ENCODE data around the gene ATP5ME.

The ATP5ME gene

DNA sequence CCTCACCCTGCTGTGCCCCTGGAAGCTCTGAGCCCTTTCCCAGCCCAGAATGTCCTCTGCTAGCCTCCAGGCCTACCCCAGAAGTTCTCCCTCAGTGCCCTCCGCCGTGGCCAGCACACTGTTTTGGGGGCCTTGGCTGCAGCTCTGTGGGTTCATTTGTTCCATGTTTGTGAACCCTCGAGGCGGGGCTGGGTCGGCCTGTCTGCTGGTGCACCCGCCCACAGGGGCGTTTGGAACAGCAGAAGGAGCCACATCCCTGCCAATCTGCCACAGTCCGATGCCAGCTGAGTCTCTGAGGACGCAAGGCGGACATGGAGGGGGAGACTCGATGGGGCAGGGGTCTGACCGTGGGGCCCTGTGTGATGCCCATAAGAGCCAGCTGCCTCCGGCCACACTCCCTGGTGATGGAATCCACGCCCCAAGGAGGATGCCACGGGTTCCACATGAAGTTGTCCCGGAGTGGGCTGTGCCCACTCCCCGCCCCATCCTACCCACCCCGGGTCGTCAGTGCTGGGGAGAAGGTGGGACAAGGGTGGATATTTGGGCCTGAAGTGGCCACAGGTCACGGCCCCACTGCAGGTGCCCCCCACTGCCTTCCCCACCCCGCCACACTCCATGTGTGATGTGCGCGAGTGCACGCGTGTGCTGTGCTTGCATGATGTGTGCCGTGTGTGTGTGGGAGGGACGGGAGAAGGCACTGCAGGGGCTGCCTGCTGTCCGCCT is 7.1 kb downstream of the ATP5ME start:
- no peak for DNase-seq (ENCODE audit: low read depth)

DNA sequence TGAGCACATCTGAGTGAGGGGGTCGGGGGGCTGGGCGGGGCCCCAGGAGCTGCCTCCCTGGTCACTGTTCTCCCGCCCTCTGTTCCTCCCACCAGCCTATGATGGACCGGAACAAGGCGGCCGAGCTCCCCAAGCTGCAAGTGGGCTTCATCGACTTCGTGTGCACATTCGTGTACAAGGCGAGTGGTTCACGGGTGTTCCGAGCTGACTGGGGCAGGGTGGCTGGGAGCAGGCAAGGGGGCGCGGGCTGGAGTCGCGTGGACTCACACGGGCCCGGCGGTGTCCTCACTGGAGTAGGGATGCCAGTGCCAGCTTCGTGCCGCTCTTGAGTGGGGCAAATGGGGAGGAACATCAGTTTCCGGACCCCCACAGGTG is 7.7 kb downstream of the ATP5ME start:
- no peak for DNase-seq (ENCODE audit: low read depth)

- no peak for DNase-seq (ENCODE audit: low read depth)
Measured at GRCh38 chr4:665751-666435, 8.2 kb downstream of the ATP5ME start.

- DNase-seq (ENCODE audit: low read depth): no peak
Measured at GRCh38 chr4:665381-665750, 8.7 kb downstream of the ATP5ME start.

- no peak for DNase-seq (ENCODE audit: low read depth)
Measured at GRCh38 chr4:664713-665231, 9.3 kb downstream of the ATP5ME start.

- DNase-seq (ENCODE audit: low read depth): peak; percentile 70
Measured at GRCh38 chr4:663438-664428, 10.3 kb downstream of the ATP5ME start.

- no peak for DNase-seq (ENCODE audit: low read depth)
Measured at GRCh38 chr4:663046-663437, 11.0 kb downstream of the ATP5ME start.

DNA sequence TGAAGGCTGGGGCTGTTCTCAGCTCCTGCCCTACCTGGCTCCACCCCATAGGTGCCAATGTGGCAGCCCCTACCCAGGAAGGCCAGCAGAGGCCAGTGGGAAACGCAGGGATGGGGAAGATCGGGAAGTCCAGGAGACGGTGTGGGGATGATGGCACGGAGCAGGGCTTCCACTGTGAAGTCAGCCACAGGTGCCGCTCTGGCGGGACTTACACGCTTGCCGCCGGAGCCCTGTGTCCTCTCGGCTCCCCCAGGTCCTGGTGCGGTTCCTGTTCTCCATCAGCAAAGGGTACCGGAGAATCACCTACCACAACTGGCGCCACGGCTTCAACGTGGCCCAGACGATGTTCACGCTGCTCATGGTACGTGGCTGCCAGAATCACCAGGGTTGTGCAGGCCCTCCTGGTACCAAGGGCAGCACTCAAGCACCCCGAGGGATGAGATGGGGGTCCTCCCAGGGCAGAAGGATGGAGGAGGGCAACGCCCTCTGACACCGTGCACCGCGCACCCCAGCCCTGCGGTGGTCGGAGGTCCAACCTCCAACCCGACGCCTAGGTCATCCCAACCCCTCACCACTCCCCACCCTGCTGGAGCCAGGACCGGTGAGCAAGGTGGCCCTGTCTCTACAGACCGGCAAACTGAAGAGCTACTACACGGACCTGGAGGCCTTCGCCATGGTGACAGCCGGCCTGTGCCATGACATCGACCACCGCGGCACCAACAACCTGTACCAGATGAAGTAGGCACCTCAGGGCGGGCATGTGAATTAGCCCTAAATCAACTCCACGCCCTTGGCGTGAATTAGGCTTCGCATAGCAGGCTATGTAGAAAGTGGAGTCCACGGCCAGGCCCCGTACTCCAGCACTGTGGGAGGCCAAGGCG is 12.0 kb downstream of the ATP5ME start:
- DNase-seq (ENCODE audit: low read depth): no peak

GRCh38 chr4:661231-661630 is 12.8 kb downstream of the ATP5ME start:
- no peak for DNase-seq (ENCODE audit: low read depth)

GRCh38 chr4:660401-660800 is 13.7 kb downstream of the ATP5ME start:
- no peak for DNase-seq (ENCODE audit: low read depth)

DNA sequence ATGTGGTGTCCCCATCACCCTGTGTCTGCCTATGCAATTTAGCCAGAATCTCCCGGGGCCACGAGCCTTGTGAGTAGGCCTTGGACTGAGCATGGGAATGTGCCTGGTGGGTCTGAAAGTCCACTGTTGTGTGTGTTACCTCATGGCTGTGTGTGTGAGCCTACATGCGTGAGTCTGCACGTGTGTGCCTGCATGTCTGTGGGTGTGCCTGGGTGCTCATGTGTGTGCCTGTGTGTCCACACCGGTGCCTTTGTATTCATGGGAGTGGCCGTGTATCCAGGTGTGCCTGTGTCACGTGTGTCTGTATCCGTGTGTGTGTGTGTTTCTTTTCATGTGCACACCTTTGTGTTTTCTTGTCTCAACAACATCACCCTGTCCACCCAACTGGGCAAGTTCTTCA is 14.2 kb downstream of the ATP5ME start:
- no peak for DNase-seq (ENCODE audit: low read depth)

- no peak for DNase-seq (ENCODE audit: low read depth)
Measured at GRCh38 chr4:658681-659667, 15.1 kb downstream of the ATP5ME start.

DNA sequence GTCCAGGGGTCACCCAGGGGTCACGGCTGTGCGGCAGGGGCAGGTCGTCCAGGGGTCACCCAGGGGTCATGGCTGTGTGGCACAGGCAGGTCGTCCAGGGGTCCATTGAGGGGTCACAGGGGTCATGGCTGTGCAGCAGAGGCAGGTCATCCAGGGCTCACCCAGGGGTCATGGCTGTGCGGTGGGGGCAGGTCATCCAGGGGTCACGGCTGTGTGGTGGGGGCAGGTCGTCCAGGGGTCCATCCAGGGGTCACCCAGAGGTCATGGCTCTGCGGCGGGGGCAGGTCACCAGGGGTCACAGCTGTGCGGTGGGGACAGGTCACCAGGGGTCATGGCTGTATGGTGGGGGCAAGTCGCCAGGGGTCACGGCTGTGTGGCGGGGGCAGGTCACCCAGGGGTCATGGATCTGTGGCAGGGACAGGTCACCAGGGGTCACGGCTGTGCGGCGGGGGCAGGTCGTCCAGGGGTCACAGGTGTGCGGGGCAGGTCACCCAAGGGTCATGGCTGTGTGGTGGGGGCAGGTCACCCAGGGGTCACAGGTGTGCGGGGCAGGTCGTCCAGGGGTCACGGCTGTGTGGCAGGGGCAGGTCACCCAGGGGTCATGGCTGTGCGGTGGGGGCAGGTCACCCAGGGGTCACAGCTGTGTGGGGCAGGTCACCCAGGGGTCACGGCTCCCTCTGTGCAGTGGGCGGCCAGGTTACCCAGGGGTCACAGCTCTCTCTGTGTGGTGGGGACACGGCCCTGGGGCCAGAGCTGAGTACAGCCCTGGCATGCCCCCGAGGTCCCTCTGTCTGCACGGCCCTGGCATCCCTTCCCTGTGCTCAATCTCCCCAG is 16.0 kb downstream of the ATP5ME start:
- DNase-seq (ENCODE audit: low read depth): no peak

- no peak for DNase-seq (ENCODE audit: low read depth)
Measured at GRCh38 chr4:657338-657833, 16.7 kb downstream of the ATP5ME start.

- no peak for DNase-seq (ENCODE audit: low read depth)
Measured at GRCh38 chr4:656436-657337, 17.4 kb downstream of the ATP5ME start.

GRCh38 chr4:655464-656151 is 18.5 kb downstream of the ATP5ME start:
- no peak for DNase-seq (ENCODE audit: low read depth)

DNA sequence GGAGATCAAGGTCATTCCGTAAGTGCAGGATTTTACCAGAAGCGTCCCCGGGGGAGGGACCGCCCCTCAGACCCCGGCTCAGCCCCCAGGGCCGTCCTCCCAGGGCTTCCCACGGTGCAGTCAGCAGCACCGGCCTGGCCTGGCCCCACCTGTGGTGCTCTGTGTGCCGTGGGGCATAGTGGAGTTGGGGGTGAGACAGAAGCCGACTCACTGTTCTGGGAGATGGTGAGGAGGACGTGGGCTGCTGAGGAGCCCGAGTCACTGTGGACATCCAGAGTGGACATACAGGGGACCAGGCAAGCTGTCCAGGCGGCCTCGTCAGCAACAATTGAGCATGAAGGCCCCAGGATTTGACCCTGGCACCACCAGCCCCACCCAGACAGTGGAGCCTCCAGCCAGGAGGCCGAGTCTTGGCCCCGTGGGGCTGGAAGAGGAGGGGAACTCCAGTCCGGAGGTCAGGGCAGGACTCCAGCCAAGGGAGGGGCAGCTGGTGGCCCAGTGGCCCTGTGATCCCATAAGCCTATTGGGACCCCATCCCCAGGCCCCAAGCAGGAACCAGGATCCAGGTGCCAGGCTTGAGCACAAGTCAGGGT is 19.1 kb downstream of the ATP5ME start:
- DNase-seq (ENCODE audit: low read depth): no peak

All from stimulated activated CD4-positive, alpha-beta T cell treated with anti-CD3 and anti-CD28 coated beads, Interleukin-2, amount 100 ng/mL, for 4 hours (primary cell).